C4-2B (cell line): Measurements from ENCODE around the gene CD3E.

Source experiments
- CTCF ChIP-seq: fragments of 450-650 bp; conservative IDR thresholded peaks from 2 replicates; pipeline ENCODE4 v1.5.1; 2017; ENCODE audit warnings: mild to moderate bottlenecking
- ZFX ChIP-seq: fragments of 450-650 bp; IDR thresholded peaks from 2 replicates; pipeline ENCODE4 v1.6.1; 2017

GRCh38 chr11:118358071-118358470 is 53.5 kb downstream of the CD3E start:
- no peak for TF ChIP-seq CTCF
- TF ChIP-seq ZFX = no peak
